ENCODE results near the gene CEP57L1. TPM values are rescaled to one million over a fixed set of nuclear protein-coding genes. Genes with fewer than 3 reads are reported as not detected.

CEP57L1 gene
- total and polyA plus RNA-seq, 2 experiments from 2014 or later: 17.1 to 20.2 TPM

DNA sequence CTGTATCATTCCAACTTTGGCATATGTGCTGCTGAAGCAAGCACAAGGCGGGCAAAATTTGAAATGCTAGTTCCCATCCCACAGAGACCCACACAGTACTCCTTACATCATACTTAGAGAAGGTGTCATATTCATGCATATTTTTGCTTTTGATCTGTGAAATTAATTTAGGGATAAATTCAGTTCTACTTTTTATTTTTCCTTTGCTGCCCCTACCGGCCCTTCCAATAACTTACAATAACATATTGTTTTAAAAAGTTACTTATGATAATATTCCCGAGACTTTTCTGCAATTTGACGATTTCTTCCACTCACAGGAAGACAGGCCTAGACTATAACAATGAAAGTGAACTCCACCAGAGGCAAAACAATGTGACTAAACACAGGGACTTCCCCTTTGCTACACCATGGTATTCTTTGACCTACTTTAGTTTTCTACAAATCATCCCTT lies 35.7 kb upstream of the CEP57L1 start:
- DNase-seq (ENCODE audit: low spot score) (no peak), ATAC-seq (peak; percentile 63; the same call in 2 of the 3 replicates)
- H3F3A ChIP-seq (replicated peaks; ENCODE audit: low read depth): no peaks in the 10 kb centered on the region
- Mint-ChIP-seq H3K36me3 (ENCODE audit: low read depth) (no peaks in the 10 kb centered on the region), H3K27ac (no peak overlapping the region), H3K9me3 (no peaks in the 10 kb centered on the region), H3K4me3 (no peak overlapping the region), H3K4me1 (peaks cover 14% of the 10 kb centered on the region), H3K27me3 (ENCODE audit: insufficient read depth, low read depth, poor library complexity) (no peaks in the 10 kb centered on the region)
- H3K4me2 ChIP-seq: no peak overlapping the region
- H3K9me2 ChIP-seq (ENCODE audit: insufficient read depth): no peaks in the 10 kb centered on the region
- no peak overlapping the region for H3K4me3 ChIP-seq
- no peaks in the 10 kb centered on the region for H4K20me1 ChIP-seq (replicated peaks; ENCODE audit: insufficient read depth)
- H3K27me3 ChIP-seq (ENCODE audit: insufficient read depth): no peaks in the 10 kb centered on the region
- no peaks in the 10 kb centered on the region for H3K36me3 ChIP-seq (ENCODE audit: insufficient read depth)
- TF ChIP-seq, protein P1, sequence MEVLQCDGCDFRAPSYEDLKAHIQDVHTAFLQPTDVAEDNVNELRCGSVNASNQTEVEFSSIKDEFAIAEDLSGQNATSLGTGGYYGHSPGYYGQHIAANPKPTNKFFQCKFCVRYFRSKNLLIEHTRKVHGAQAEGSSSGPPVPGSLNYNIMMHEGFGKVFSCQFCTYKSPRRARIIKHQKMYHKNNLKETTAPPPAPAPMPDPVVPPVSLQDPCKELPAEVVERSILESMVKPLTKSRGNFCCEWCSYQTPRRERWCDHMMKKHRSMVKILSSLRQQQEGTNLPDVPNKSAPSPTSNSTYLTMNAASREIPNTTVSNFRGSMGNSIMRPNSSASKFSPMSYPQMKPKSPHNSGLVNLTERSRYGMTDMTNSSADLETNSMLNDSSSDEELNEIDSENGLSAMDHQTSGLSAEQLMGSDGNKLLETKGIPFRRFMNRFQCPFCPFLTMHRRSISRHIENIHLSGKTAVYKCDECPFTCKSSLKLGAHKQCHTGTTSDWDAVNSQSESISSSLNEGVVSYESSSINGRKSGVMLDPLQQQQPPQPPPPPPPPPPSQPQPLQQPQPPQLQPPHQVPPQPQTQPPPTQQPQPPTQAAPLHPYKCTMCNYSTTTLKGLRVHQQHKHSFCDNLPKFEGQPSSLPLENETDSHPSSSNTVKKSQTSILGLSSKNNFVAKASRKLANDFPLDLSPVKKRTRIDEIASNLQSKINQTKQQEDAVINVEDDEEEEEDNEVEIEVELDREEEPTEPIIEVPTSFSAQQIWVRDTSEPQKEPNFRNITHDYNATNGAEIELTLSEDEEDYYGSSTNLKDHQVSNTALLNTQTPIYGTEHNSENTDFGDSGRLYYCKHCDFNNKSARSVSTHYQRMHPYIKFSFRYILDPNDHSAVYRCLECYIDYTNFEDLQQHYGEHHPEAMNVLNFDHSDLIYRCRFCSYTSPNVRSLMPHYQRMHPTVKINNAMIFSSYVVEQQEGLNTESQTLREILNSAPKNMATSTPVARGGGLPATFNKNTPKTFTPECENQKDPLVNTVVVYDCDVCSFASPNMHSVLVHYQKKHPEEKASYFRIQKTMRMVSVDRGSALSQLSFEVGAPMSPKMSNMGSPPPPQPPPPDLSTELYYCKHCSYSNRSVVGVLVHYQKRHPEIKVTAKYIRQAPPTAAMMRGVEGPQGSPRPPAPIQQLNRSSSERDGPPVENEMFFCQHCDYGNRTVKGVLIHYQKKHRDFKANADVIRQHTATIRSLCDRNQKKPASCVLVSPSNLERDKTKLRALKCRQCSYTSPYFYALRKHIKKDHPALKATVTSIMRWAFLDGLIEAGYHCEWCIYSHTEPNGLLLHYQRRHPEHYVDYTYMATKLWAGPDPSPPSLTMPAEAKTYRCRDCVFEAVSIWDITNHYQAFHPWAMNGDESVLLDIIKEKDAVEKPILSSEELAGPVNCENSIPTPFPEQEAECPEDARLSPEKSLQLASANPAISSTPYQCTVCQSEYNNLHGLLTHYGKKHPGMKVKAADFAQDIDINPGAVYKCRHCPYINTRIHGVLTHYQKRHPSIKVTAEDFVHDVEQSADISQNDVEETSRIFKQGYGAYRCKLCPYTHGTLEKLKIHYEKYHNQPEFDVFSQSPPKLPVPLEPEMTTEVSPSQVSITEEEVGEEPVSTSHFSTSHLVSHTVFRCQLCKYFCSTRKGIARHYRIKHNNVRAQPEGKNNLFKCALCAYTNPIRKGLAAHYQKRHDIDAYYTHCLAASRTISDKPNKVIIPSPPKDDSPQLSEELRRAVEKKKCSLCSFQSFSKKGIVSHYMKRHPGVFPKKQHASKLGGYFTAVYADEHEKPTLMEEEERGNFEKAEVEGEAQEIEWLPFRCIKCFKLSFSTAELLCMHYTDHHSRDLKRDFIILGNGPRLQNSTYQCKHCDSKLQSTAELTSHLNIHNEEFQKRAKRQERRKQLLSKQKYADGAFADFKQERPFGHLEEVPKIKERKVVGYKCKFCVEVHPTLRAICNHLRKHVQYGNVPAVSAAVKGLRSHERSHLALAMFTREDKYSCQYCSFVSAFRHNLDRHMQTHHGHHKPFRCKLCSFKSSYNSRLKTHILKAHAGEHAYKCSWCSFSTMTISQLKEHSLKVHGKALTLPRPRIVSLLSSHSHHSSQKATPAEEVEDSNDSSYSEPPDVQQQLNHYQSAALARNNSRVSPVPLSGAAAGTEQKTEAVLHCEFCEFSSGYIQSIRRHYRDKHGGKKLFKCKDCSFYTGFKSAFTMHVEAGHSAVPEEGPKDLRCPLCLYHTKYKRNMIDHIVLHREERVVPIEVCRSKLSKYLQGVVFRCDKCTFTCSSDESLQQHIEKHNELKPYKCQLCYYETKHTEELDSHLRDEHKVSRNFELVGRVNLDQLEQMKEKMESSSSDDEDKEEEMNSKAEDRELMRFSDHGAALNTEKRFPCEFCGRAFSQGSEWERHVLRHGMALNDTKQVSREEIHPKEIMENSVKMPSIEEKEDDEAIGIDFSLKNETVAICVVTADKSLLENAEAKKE (CRISPR knock-in tag; IDR thresholded peaks at IDR 0.05): no peak
- TF ChIP-seq, protein P2, sequence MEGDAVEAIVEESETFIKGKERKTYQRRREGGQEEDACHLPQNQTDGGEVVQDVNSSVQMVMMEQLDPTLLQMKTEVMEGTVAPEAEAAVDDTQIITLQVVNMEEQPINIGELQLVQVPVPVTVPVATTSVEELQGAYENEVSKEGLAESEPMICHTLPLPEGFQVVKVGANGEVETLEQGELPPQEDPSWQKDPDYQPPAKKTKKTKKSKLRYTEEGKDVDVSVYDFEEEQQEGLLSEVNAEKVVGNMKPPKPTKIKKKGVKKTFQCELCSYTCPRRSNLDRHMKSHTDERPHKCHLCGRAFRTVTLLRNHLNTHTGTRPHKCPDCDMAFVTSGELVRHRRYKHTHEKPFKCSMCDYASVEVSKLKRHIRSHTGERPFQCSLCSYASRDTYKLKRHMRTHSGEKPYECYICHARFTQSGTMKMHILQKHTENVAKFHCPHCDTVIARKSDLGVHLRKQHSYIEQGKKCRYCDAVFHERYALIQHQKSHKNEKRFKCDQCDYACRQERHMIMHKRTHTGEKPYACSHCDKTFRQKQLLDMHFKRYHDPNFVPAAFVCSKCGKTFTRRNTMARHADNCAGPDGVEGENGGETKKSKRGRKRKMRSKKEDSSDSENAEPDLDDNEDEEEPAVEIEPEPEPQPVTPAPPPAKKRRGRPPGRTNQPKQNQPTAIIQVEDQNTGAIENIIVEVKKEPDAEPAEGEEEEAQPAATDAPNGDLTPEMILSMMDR (conservative IDR thresholded peaks at IDR 0.05; ENCODE audit: low read depth in 2 of 2): no peak
- TF ChIP-seq NANOG (IDR thresholded peaks at IDR 0.05; ENCODE audit: borderline replicate concordance): no peak
- TF ChIP-seq, protein P3, sequence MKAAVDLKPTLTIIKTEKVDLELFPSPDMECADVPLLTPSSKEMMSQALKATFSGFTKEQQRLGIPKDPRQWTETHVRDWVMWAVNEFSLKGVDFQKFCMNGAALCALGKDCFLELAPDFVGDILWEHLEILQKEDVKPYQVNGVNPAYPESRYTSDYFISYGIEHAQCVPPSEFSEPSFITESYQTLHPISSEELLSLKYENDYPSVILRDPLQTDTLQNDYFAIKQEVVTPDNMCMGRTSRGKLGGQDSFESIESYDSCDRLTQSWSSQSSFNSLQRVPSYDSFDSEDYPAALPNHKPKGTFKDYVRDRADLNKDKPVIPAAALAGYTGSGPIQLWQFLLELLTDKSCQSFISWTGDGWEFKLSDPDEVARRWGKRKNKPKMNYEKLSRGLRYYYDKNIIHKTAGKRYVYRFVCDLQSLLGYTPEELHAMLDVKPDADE (IDR thresholded peaks at IDR 0.05): no peak
- H3K4me1 ChIP-seq (ENCODE audit: insufficient read depth): no peaks in the 10 kb centered on the region
- H2AFZ ChIP-seq: no peak overlapping the region
- H3K27ac ChIP-seq (ENCODE audit: low read depth): no peak overlapping the region
- H3K79me2 ChIP-seq (replicated peaks; ENCODE audit: insufficient read depth): no peaks in the 10 kb centered on the region

All from GM23338 (cell line).